Upper lobe of left lung (tissue), 6 donors: ENCODE data around the gene EEF1AKMT1. TPM values are rescaled to one million over a fixed set of nuclear protein-coding genes. Genes with fewer than 3 reads are reported as not detected.

ENCODE experiments used
- ATAC-seq, 2 donors: fragments of 200-7000 bp; cut with Tn5 transposase; one replicate each; pipeline ENCODE4 v1.9.1; 2022; ENCODE audit warnings: mild to moderate bottlenecking in 2 of 2, moderate library complexity in 2 of 2; ENCODE audit not compliant: low FRiP score in 2 of 2
- DNase-seq, 2 donors: peaks; one replicate each; pipeline ENCODE4 v3.0.0-alpha.2; 2019 to 2020
- H3K27ac ChIP-seq, 4 donors: fragments of 200-600 bp; sonication (generic); one replicate each; pipeline ENCODE4 v1.5.1; 2016 to 2019
- H3K27me3 ChIP-seq, 4 donors: fragments of 200-600 bp; sonication (generic); one replicate each; pipeline ENCODE4 v1.5.1; 2017 to 2019
- H3K36me3 ChIP-seq, 4 donors: fragments of 200-600 bp; sonication (generic); one replicate each; pipeline ENCODE4 v1.5.1; 2016 to 2019
- H3K4me1 ChIP-seq, 4 donors: fragments of 200-600 bp; sonication (generic); one replicate each; pipeline ENCODE4 v1.5.1; 2018 to 2019
- H3K4me3 ChIP-seq, 4 donors: fragments of 200-600 bp; sonication (generic); one replicate each; pipeline ENCODE4 v1.5.1; 2017 to 2019; ENCODE audit warnings: mild to moderate bottlenecking in 2 of 4, moderate library complexity in 1 of 4
- H3K9me3 ChIP-seq, 4 donors: fragments of 200-600 bp; sonication (generic); one replicate each; pipeline ENCODE4 v1.5.1; 2018 to 2019
- CTCF ChIP-seq, 6 experiments: fragments of 450-650 bp in 4 of 6; fragments of 200-600 bp in 2 of 6; sonication (generic) in 2 of 6; IDR thresholded peaks; one replicate each; pipeline ENCODE4 v1.5.1; 2016 to 2019; ENCODE audit warnings: antibody characterized with exemption in 6 of 6
- EP300 ChIP-seq, 4 donors: sonication (generic); formaldehyde crosslinking; IDR thresholded peaks; one replicate each; pipeline ENCODE4 v1.5.1; 2017; ENCODE audit warnings: antibody characterized with exemption in 4 of 4, control low read depth in 2 of 4
- POLR2A ChIP-seq, 4 donors: fragments of 450-650 bp; IDR thresholded peaks; one replicate each; pipeline ENCODE4 v1.5.1; 2016 to 2017; ENCODE audit warnings: antibody characterized with exemption in 4 of 4, mild to moderate bottlenecking in 2 of 4
- POLR2AphosphoS5 ChIP-seq, 2 donors: sonication (generic); formaldehyde crosslinking; IDR thresholded peaks; one replicate each; pipeline ENCODE4 v1.5.1; 2017; ENCODE audit warnings: antibody characterized with exemption in 2 of 2
- WGBS, 2 donors: methylation state at CpG; one replicate each; pipeline ENCODE4 v1.1.5; 2017 to 2018; 5-methylcytosine and 5-hydroxymethylcytosine counted together
- total RNA-seq, 6 donors: library from RNA; depleted of rRNA in 4 of 6; stranded (reverse); fragments of >200 nt in 4 of 6; gene quantifications; one replicate each; pipeline versions ENCODE4 v1.1.0 to v1.2.1, GENCODE V29; 2016 to 2021
- donor health status: DM: no; HTN: no; CAD: no; lungs with moderate emphysema.
- donor health status: DM: no; HTN: yes; CAD: no; lungs with severe emphysema.

Gene EEF1AKMT1
- total RNA-seq = 10 to 100 TPM in 2 of 6 donors, 1 to 10 TPM in 4; 3.1 to 13.8 (median 9.0) TPM

DNA sequence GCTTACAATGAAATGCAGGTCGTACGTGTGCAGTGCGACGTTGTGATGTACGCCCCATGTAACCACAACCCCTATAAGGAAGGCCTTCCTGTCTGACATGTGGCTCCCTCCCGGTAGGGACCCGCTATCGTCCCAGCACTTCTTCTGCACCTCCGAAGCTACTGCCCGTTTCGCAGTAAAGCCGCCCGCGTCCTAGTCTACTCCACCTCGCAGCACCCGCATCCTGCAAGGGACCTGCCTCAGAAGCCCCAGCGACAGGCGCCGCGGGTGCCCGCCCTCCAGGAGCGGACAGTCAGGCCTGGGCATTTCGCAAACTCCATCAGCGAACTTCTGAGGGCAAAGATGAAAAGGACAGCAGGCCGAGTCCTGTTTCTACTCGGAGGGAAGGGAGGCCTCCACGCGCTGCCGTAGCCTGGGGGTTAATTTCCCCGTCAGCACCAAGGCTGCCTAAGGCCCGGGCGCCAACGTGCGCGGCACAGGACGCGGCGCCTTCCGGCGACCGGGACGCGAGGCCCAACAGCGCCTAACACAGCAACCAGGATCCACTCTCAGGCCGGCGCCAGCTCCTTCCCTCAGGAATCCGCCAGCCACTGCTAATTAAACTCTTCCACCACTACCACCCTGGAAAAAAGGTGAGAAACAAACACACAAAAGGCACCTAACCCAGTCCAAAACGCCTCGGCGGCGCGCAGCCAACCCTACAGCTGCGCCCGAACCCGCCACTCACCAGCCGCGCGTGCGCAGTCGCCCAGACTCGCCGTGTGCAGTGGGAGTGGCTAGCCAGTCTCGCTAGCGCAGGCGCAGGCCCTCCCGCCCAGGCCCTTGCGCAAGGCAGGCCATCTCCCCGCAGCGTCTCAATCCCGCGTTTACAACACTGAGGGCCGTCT is at the start of gene EEF1AKMT1:
Gene EEF1AKMT1 (minus strand): TSS at position 768 of the 887 bp plus-strand sequence. CDS start 16,363 bp downstream, outside the sequence.
- no peaks in the 10 kb centered on the region for H3K9me3 ChIP-seq
- TF ChIP-seq POLR2A (IDR thresholded peaks at IDR 0.05) (peak in 3 of 4 donors; percentile 80 to 95 (median 83)), EP300 (IDR thresholded peaks at IDR 0.05) (peak in 1 of 4 donors; percentile 66), POLR2AphosphoS5 (IDR thresholded peaks at IDR 0.05) (peak; percentile 91 to 98), CTCF (IDR thresholded peaks at IDR 0.05) (peak in 2 of 6 experiments; percentile 7 to 14)
- DNase-seq (peak; percentile 94 to 100), ATAC-seq (peak; percentile 99)
- H3K27me3 ChIP-seq = no peaks in the 10 kb centered on the region
- peak within 1 kb of the TSS; percentile 49 to 80 (median 66) for H3K4me3 ChIP-seq
- H3K27ac ChIP-seq = peak within 1 kb of the TSS; percentile 89 to 93 (median 92)
- WGBS, 2 donors = 0% methylated on average over 26 to 72 of the region's 72 CpGs
- H3K36me3 ChIP-seq = no peaks in the 10 kb centered on the region
- H3K4me1 ChIP-seq = peaks cover 7 to 16% (median 9%) of the 10 kb centered on the region in 4 donors

DNA sequence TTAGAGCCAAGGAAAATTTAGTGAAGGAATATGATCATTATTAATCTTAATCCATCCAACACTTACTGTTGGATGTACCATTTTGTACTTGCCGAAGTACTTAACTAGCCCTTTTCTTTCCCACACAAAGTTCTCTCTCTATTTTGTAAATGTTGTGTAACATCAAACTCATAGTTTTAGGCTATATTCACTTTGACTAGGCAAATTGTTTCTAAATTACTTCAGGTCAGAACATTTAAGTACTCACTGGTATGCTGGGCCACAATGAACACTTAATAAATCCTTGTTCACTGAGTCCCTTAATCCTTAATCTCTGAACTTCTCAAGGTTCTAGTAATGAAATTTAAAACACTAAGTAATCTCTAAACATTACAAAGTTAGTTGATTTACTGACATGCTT is 49.3 kb upstream of the EEF1AKMT1 start:
- WGBS, 2 donors = 92 to 95% methylated on average over 1 of the region's 1 CpG
- TF ChIP-seq POLR2A (IDR thresholded peaks at IDR 0.05) = no peak
- TF ChIP-seq POLR2AphosphoS5 (IDR thresholded peaks at IDR 0.05) = no peak
- TF ChIP-seq CTCF (IDR thresholded peaks at IDR 0.05) = no peak
- no peak for TF ChIP-seq EP300 (IDR thresholded peaks at IDR 0.05)

DNA sequence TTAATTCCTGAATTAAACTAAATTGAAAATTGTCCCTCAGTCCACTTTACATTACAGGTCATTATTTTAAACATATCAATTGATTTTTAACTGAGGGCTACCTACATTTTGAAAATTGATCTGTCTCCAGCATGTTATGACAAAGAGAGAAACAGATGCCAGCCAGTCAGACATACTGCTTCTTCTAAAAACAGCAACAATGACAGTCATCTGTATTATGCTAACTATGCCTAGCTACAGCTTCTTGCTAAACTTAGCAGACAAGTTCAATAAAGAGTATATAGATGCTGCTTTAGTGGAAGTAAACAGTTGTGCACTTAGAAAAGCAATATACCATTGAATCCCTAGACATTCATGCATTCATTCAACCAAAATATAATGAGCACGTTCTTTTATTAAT is 48.6 kb upstream of the EEF1AKMT1 start:
- Histone ChIP-seq H3K36me3 (no peaks in the 10 kb centered on the region), H3K27ac (no peak overlapping the region), H3K27me3 (no peaks in the 10 kb centered on the region), H3K9me3 (no peaks in the 10 kb centered on the region), H3K4me1 (no peaks in the 10 kb centered on the region), H3K4me3 (no peak overlapping the region)
- TF ChIP-seq CTCF (IDR thresholded peaks at IDR 0.05) = no peak
- no peak for TF ChIP-seq EP300 (IDR thresholded peaks at IDR 0.05)
- no peak for TF ChIP-seq POLR2A (IDR thresholded peaks at IDR 0.05)
- ATAC-seq (no peak), DNase-seq (no peak)
- 98 to 100% methylated on average over 1 of the region's 1 CpG for WGBS, 2 donors

More for the DNA sequence above, 49.3 kb upstream of the EEF1AKMT1 start:
- no peak overlapping the region for H3K4me3 ChIP-seq
- H3K4me1 ChIP-seq = peaks cover 0 to 2% (median under 1%) of the 10 kb centered on the region in 4 donors
- no peaks in the 10 kb centered on the region for H3K9me3 ChIP-seq
- no peak overlapping the region for H3K27ac ChIP-seq
- ATAC-seq = no peak
- H3K36me3 ChIP-seq = no peaks in the 10 kb centered on the region
- no peaks in the 10 kb centered on the region for H3K27me3 ChIP-seq
- no peak for DNase-seq

DNA sequence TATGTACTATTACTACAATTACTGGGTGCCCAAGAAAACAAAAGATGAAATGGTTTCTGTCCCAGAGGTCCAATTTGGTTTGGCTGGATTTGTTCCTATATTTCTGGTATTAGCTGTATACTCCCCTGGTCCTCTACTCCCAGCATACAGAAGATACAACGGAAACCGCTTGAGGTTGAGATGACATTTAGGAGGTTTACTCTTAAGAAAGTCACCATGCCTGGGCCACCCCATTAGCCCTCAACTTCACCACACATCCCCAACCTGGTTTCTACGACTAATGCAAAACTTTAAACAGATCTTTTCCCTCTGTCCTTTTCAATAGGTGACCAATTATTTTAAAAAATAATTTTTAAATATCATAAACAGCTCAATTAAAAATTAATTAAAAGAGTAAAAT is 46.0 kb upstream of the EEF1AKMT1 start:
- TF ChIP-seq POLR2AphosphoS5 (IDR thresholded peaks at IDR 0.05) (no peak), POLR2A (IDR thresholded peaks at IDR 0.05) (no peak), CTCF (IDR thresholded peaks at IDR 0.05) (no peak), EP300 (IDR thresholded peaks at IDR 0.05) (no peak)
- H3K36me3 ChIP-seq = no peaks in the 10 kb centered on the region
- DNase-seq (no peak), ATAC-seq (no peak)
- no peaks in the 10 kb centered on the region for H3K27me3 ChIP-seq
- no peak overlapping the region for H3K4me3 ChIP-seq
- H3K9me3 ChIP-seq = no peaks in the 10 kb centered on the region
- H3K4me1 ChIP-seq = peaks cover 0 to 5% (median 2%) of the 10 kb centered on the region in 4 donors
- no peak overlapping the region for H3K27ac ChIP-seq
- 99 to 100% methylated on average over 3 of the region's 3 CpGs for WGBS, 2 donors
